ENCODE results near the gene TCAIM.

- TF ChIP-seq POLR2A (IDR thresholded peaks at IDR 0.05; ENCODE audit: low read length) (no peak), GATA1 (IDR thresholded peaks at IDR 0.05; ENCODE audit: low read depth, low read length) (no peak)
These were observed 48.6 kb upstream of the TCAIM start for GRCh38 chr3:44289882-44290462.

All from erythroblast (primary cell).